ENCODE measurements around the gene AGAP2. TPM values are rescaled to one million over a fixed set of nuclear protein-coding genes. Genes with fewer than 3 reads are reported as not detected.
"Not testable (repeated sequence)": the region's sequence is repeated elsewhere in the genome, so short reads cannot be mapped to it uniquely, and the experiment has no call there.

AGAP2 gene
- total RNA-seq, 1 donor from 2014 or later = 33.4 TPM

DNA sequence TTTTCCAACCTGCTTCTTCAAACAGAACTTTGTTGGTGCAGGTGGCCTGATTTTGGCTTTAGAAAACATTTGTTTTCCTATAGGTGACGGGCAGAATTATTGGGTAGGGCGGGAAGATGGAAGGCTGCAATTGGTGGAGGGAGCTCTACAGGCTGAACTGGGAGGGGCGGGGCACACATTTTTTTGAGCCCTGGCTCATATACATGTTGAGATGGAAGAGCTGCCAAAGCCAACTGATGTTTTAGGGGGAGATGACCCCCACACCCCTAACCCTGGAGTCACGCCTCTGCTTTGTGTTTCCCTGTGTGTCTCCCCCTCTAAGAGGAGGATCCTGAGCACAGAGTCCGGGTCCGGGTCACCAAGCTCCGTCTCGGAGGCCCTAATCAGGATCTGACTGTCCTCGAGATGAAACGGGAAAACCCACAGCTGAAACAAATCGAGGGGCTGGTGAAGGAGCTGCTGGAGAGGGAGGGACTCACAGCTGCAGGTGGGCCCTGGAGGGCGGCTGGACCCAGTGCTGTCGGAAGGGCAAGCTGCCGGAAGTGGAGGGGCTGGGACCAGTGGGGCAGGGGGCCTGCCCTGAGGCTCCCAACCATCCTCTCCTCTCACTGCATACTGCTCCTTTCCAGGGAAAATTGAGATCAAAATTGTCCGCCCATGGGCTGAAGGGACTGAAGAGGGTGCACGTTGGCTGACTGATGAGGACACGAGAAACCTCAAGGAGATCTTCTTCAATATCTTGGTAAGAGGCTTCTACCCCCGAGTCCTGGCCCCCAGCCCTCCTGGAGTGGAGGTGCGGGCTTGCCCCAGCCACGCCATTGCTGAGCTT lies 18.6 kb downstream of the AGAP2 start:
- no peaks in the 10 kb centered on the region for H3K9me3 Mint-ChIP-seq
- no peaks in the 10 kb centered on the region for H3K27me3 Mint-ChIP-seq (ENCODE audit: insufficient read depth)
- DNase-seq (ENCODE audit: low spot score) = no peak
- intact Hi-C loops (cut with micrococcal nuclease) = no loop called here
- H3K4me3 Mint-ChIP-seq = no peak overlapping the region
- no peaks in the 10 kb centered on the region for H3K4me1 Mint-ChIP-seq (ENCODE audit: low read depth)
- H3K27ac Mint-ChIP-seq = no peak overlapping the region
- H3K36me3 Mint-ChIP-seq (ENCODE audit: low read depth) = peaks cover 28% of the 10 kb centered on the region

DNA sequence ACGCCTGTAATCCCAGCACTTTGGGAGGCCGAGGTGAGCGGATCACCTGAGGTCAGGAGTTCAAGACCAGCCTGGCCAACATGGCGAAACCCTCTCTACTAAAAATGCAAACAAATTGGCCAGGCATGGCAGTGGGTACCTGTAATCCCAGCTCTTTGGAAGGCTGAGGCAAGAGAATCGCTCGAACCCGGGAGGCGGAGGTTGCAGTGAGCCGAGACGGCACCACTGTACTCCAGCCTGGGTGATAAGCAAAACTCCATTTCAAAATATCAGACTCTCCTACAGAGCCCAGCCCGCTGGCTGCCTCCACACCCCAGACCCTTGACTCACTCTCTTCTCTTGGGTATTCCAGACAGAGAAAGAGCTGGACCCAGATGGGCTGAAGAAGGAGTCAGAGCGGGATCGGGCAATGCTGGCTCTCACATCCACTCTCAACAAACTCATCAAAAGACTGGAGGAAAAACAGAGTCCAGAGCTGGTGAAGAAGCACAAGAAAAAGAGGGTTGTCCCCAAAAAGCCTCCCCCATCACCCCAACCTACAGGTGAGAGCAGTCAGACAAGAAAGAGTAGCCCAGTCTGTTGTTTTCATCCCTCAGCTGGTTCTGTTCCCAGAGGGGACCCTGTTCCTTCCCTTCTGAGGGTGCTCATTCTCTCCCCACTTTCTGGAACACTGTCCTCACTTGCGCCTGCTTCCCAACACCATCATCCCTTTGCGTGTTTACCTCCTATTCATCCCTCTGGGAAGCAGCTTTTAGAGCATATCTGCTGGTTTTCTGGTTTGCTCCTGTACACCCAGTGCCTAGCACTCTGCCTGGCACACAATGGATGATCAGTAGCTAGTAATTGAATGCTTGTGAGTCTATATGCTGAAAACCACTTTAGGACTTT lies 19.7 kb downstream of the AGAP2 start:
- no peak overlapping the region for H3K27ac Mint-ChIP-seq
- H3K27me3 Mint-ChIP-seq (ENCODE audit: insufficient read depth) = no peaks in the 10 kb centered on the region
- DNase-seq (ENCODE audit: low spot score) = no peak
- H3K9me3 Mint-ChIP-seq = no peaks in the 10 kb centered on the region
- H3K4me3 Mint-ChIP-seq = no peak overlapping the region
- no peaks in the 10 kb centered on the region for H3K4me1 Mint-ChIP-seq (ENCODE audit: low read depth)
- peaks cover 28% of the 10 kb centered on the region for H3K36me3 Mint-ChIP-seq (ENCODE audit: low read depth)
- intact Hi-C loops (cut with micrococcal nuclease) = no loop called here

DNA sequence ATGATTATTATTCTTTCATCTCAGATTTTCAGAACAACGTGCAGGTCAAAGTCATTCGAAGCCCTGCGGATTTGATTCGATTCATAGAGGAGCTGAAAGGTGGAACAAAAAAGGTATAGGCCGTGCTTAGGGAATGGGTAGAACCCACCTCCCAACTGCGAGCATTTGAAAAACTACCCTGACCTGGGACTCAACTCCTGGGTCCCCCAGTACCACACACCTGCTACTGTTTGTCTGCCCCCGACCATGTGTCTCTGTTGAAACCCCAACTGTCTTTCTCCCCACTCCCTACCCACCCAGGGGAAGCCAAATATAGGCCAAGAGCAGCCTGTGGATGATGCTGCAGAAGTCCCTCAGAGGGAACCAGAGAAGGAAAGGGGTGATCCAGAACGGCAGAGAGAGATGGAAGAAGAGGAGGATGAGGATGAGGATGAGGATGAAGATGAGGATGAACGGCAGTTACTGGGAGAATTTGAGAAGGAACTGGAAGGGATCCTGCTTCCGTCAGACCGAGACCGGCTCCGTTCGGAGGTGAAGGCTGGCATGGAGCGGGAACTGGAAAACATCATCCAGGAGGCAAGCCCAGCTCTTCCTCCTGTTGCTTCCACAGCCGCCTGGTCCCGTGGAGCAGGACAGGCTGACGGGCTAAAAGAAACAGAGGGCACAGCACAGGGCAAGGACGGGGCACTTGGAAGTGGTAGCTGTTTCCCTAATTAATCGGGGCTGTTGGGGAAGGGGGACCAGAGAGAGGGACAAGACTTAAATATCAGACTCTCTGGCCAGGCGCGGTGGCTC lies 20.5 kb downstream of the AGAP2 start:
- H3K4me3 Mint-ChIP-seq = no peak overlapping the region
- no peaks in the 10 kb centered on the region for H3K4me1 Mint-ChIP-seq (ENCODE audit: low read depth)
- H3K36me3 Mint-ChIP-seq (ENCODE audit: low read depth) = peaks cover 23% of the 10 kb centered on the region
- intact Hi-C loops (cut with micrococcal nuclease) = no loop called here
- peak overlapping the region; percentile 43 for H3K27ac Mint-ChIP-seq
- no peaks in the 10 kb centered on the region for H3K27me3 Mint-ChIP-seq (ENCODE audit: insufficient read depth)
- no peaks in the 10 kb centered on the region for H3K9me3 Mint-ChIP-seq
- DNase-seq (ENCODE audit: low spot score) = no peak

DNA sequence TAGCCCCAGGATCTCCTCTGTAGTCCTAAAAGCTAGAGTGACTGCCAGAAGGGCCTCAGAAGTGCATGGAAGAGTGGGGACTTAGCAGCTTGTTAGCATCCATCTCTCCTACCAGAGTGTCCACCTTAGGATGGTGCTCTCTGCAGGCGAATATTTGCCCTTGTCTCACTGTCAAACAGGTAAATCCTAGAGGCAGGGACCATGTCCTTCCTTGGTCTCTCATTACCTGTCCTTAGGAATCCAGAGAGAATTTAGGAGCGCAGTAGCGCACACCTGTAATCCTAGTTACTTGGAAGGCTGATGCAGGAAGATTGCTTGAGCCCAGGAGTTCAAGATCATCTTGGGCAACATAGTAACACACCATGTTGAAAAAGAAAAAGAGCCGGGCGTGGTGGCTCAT lies 21.4 kb downstream of the AGAP2 start:
- no peak overlapping the region for H3K4me3 Mint-ChIP-seq
- H3K9me3 Mint-ChIP-seq = peaks cover under 1% of the 10 kb centered on the region
- intact Hi-C loops (cut with micrococcal nuclease) = no loop called here
- H3K4me1 Mint-ChIP-seq (ENCODE audit: low read depth) = no peaks in the 10 kb centered on the region
- no peak for DNase-seq (ENCODE audit: low spot score)
- peaks cover 26% of the 10 kb centered on the region for H3K36me3 Mint-ChIP-seq (ENCODE audit: low read depth)
- H3K27me3 Mint-ChIP-seq (ENCODE audit: insufficient read depth) = no peaks in the 10 kb centered on the region
- H3K27ac Mint-ChIP-seq = no peak overlapping the region

DNA sequence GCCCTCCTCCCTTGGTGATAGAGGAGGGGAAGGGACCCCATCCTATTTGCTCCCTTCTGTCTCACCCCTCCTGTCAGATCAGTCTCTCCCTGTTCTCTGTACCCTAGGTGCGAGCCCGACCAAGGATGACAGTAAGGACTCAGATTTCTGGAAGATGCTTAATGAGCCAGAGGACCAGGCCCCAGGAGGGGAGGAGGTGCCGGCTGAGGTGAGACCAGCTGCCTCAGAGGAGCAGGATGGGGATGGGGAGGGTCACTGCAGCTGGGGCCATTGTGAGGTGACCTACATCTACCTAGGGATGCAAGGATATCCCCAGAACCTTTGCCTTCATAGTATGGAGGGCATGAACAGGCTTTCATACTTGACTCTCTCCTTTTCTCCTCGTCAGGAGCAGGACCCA lies 22.2 kb downstream of the AGAP2 start:
- Mint-ChIP-seq H3K4me3 (no peak overlapping the region), H3K27me3 (ENCODE audit: insufficient read depth) (no peaks in the 10 kb centered on the region), H3K9me3 (peaks cover 4% of the 10 kb centered on the region), H3K36me3 (ENCODE audit: low read depth) (peaks cover 27% of the 10 kb centered on the region), H3K27ac (no peak overlapping the region), H3K4me1 (ENCODE audit: low read depth) (no peaks in the 10 kb centered on the region)
- no peak for DNase-seq (ENCODE audit: low spot score)
- intact Hi-C loops (cut with micrococcal nuclease) = no loop called here

DNA sequence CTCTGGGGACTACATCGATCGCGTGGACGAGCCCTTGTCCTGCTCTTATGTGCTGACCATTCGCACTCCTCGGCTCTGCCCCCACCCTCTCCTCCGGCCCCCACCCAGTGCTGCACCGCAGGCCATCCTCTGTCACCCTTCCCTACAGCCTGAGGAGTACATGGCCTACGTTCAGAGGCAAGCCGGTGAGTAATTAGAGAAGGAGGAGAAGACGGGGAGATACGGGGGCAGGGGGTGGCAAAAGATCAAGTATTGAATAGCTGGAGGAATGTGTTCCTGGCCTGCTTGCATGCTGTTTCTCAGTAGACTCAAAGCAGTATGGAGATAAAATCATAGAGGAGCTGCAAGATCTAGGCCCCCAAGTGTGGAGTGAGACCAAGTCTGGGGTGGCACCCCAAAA lies 22.8 kb downstream of the AGAP2 start:
- no peak overlapping the region for H3K27ac Mint-ChIP-seq
- no peaks in the 10 kb centered on the region for H3K27me3 Mint-ChIP-seq (ENCODE audit: insufficient read depth)
- peaks cover 4% of the 10 kb centered on the region for H3K9me3 Mint-ChIP-seq
- H3K4me1 Mint-ChIP-seq (ENCODE audit: low read depth) = no peaks in the 10 kb centered on the region
- intact Hi-C loops (cut with micrococcal nuclease) = no loop called here
- H3K4me3 Mint-ChIP-seq = no peak overlapping the region
- H3K36me3 Mint-ChIP-seq (ENCODE audit: low read depth) = peaks cover 29% of the 10 kb centered on the region
- no peak for DNase-seq (ENCODE audit: low spot score)

DNA sequence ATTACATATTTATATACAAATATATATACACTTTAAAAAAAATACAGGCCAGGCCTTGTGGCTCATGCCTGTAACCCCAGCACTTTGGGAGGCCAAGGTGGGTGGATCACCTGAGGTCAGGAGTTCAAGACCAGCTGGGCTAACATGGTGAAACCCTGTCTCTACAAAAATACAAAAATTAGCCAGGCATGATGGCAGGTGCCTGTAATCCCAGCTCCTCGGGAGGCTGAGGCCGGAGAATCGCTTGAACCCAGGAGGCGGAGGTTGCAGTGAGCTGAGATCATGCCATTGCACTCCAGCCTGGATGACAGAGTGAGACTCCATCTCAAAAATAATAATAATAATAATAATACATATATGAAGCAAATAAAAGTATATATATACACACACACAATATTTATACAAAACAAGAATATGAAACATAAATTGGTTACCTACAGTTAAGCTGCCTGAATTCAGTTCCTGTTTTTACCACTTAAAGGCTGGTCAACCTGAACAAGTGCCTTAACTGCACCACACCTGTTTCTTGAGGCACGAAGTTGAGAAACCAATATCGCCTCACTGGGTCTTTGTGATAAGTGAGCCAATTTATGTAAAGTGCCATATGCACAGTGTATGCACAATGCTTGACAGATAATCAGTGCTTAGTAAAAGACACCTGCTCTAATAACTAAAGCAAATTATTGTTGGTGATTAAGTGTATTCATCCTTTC lies 23.4 kb downstream of the AGAP2 start:
- H3K36me3 Mint-ChIP-seq (ENCODE audit: low read depth) = peaks cover 30% of the 10 kb centered on the region
- intact Hi-C loops (cut with micrococcal nuclease); H3K27me3 Mint-ChIP-seq (ENCODE audit: insufficient read depth): not testable (repeated sequence)

DNA sequence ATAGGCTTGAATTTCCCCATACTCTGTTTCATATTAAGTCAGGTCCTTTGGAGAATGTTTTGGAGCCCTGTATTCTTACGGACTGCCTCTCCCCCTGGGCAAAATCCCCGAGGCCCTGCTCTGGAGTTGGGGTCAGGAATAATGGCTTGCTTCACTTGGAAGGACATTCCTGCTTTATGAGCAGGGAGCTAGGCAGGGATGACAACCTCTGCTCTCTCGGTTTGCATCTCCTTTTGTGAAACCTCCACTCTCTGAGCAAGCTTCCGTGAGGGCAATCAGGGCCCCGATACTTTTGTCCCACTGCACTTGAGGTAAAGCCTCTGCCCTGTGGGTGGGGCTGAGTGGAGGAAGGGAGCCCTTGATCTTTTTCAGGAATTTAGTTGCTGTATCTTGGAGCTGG lies 25.3 kb downstream of the AGAP2 start:
- intact Hi-C loops (cut with micrococcal nuclease) = no loop called here
- peaks cover 4% of the 10 kb centered on the region for H3K9me3 Mint-ChIP-seq
- H3K4me3 Mint-ChIP-seq = no peak overlapping the region
- H3K4me1 Mint-ChIP-seq (ENCODE audit: low read depth) = peaks cover 10% of the 10 kb centered on the region
- DNase-seq (ENCODE audit: low spot score) = no peak
- H3K36me3 Mint-ChIP-seq (ENCODE audit: low read depth) = peaks cover 21% of the 10 kb centered on the region
- H3K27me3 Mint-ChIP-seq (ENCODE audit: insufficient read depth) = no peaks in the 10 kb centered on the region
- no peak overlapping the region for H3K27ac Mint-ChIP-seq

More for the DNA sequence above, 23.4 kb downstream of the AGAP2 start:
- DNase-seq (ENCODE audit: low spot score); H3K4me3 Mint-ChIP-seq; H3K4me1 Mint-ChIP-seq (ENCODE audit: low read depth); H3K27ac Mint-ChIP-seq; H3K9me3 Mint-ChIP-seq: not testable (repeated sequence)

DNA sequence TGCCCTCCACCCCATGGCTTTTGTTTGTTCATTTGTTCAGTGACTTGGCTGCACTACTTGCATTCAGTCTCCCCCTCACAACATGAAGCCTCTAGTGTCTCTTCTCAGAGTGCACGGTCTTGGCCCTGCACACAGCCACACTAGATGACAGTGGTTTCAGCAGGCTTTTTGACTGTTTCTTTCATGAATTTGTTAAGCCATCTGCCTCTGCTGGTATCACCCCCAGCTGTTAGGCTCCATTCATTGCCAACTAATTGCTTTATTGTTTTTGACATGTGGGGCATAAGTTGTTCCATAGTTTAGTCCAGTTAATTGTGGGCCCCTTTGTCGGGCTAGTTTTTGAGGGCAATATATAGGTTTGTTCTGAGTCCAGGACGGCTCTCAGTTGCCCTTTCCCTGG lies 25.8 kb downstream of the AGAP2 start:
- H3K36me3 Mint-ChIP-seq (ENCODE audit: low read depth) = peaks cover 18% of the 10 kb centered on the region
- intact Hi-C loops (cut with micrococcal nuclease) = no loop called here
- H3K9me3 Mint-ChIP-seq = peaks cover 4% of the 10 kb centered on the region

DNA sequence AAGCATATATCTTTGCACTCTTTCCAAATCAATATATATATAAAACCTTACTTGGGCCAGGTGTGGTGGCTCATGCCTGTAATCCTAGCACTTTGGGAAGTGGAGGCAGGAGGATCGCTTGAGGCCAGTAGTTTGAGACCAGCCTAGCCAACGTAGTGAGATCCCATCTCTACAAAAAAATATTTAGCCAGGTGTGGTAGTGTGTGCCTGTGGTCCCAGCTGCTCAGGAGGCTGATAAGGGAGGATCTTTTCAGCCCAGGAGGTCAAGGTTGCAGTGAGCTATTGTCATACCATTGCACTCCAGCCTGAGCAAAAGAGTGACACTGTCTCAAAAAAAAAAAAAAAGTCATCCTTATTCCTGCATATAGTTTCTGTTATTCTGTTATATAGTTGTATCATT lies 30.2 kb downstream of the AGAP2 start:
- H3K36me3 Mint-ChIP-seq (ENCODE audit: low read depth) = peaks cover 31% of the 10 kb centered on the region
- H3K27me3 Mint-ChIP-seq (ENCODE audit: insufficient read depth) = no peaks in the 10 kb centered on the region
- no peak overlapping the region for H3K27ac Mint-ChIP-seq
- peaks cover 10% of the 10 kb centered on the region for H3K4me1 Mint-ChIP-seq (ENCODE audit: low read depth)
- peaks cover 9% of the 10 kb centered on the region for H3K9me3 Mint-ChIP-seq
- intact Hi-C loops (cut with micrococcal nuclease) = no loop called here
- no peak overlapping the region for H3K4me3 Mint-ChIP-seq
- no peak for DNase-seq (ENCODE audit: low spot score)

More for the DNA sequence above, 25.8 kb downstream of the AGAP2 start:
- no peak overlapping the region for H3K4me3 Mint-ChIP-seq
- no peak overlapping the region for H3K27ac Mint-ChIP-seq
- no peaks in the 10 kb centered on the region for H3K27me3 Mint-ChIP-seq (ENCODE audit: insufficient read depth)
- DNase-seq (ENCODE audit: low spot score) = no peak
- peaks cover 10% of the 10 kb centered on the region for H3K4me1 Mint-ChIP-seq (ENCODE audit: low read depth)

DNA sequence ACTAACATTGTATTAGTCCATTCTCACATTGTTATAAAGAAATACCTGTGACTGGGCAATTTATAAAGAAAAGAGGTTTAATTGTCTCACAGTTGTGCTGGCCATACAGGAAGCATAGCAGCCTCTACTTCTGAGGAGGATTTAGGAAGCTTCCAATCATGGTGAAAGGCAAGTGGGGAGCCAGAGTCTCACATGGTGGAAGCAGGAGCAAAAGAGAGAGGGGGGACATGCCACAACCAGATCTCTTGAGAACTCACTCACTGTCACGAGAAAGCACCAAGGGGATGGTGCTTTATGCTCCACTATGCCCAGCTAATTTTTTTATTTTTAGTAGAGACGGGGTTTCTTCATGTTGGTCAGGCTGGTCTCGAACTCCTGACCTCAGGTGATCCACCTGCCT lies 31.3 kb downstream of the AGAP2 start:
- H3K9me3 Mint-ChIP-seq = peaks cover 18% of the 10 kb centered on the region
- no peak for DNase-seq (ENCODE audit: low spot score)
- H3K27me3 Mint-ChIP-seq (ENCODE audit: insufficient read depth) = no peaks in the 10 kb centered on the region
- intact Hi-C loops (cut with micrococcal nuclease) = no loop called here
- peaks cover 40% of the 10 kb centered on the region for H3K36me3 Mint-ChIP-seq (ENCODE audit: low read depth)
- no peak overlapping the region for H3K4me3 Mint-ChIP-seq
- no peak overlapping the region for H3K27ac Mint-ChIP-seq
- peaks cover 10% of the 10 kb centered on the region for H3K4me1 Mint-ChIP-seq (ENCODE audit: low read depth)

DNA sequence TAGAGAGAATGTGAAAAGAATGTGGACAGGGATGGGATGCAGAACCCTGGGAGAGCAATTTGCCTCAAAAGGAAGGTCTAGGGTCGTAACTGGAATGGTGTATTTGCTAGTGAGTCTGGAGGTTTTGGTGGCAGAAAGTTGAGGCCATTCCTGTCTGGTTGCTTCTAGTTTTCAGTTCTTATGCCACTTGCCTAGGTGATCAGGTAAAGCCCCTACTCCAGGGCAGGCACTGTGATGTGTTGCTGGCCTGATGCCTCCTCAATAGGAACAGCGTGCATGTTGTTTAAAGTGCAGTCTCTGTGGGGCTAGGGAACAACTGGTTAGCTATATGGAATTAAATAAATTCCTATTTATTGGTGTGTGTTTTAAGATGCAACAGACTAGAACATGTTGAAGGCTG lies 38.2 kb downstream of the AGAP2 start:
- H3K9me3 Mint-ChIP-seq = peaks cover 14% of the 10 kb centered on the region
- intact Hi-C loops (cut with micrococcal nuclease) = no loop called here
- H3K36me3 Mint-ChIP-seq (ENCODE audit: low read depth) = peaks cover 55% of the 10 kb centered on the region
- no peak for DNase-seq (ENCODE audit: low spot score)
- no peaks in the 10 kb centered on the region for H3K4me1 Mint-ChIP-seq (ENCODE audit: low read depth)
- no peaks in the 10 kb centered on the region for H3K27me3 Mint-ChIP-seq (ENCODE audit: insufficient read depth)
- no peak overlapping the region for H3K27ac Mint-ChIP-seq
- no peak overlapping the region for H3K4me3 Mint-ChIP-seq

Measured in activated T-helper 1 cell treated with anti-CD3 and anti-CD28 coated beads, Interleukin-12 subunit alpha, Interleukin-12 subunit beta, Interleukin-2, Interleukin-4 antibody, amounts not matched to agents 30 ng/mL and 10 ng/mL and 1 ng/mL, durations not matched to agents 14 hours and 24 hours and 36 hours (primary cell).